GM21786 (cell line): Measurements from ENCODE around the gene DEPP1.

Experiments
- ATAC-seq: cut with Tn5 transposase; IDR thresholded peaks from one replicate; pipeline ENCODE4 v1.9.1; 2021; ENCODE audit not compliant: unreplicated experiment

The DEPP1 gene

GRCh38 chr10:44955413-44956070, 23.1 kb downstream of the DEPP1 start:
- ATAC-seq: no peak

GRCh38 chr10:44954962-44955361, 23.6 kb downstream of the DEPP1 start:
- ATAC-seq: no peak

- no peak for ATAC-seq
Measured at GRCh38 chr10:44954042-44954441, 24.6 kb downstream of the DEPP1 start.

- ATAC-seq: no peak
Measured at GRCh38 chr10:44952779-44953231, 25.8 kb downstream of the DEPP1 start.

GRCh38 chr10:44951576-44952226, 26.9 kb downstream of the DEPP1 start:
- ATAC-seq: no peak

GRCh38 chr10:44950326-44951225, 28.0 kb downstream of the DEPP1 start:
- ATAC-seq: no peak

GRCh38 chr10:44949915-44950314, 28.7 kb downstream of the DEPP1 start:
- ATAC-seq: no peak

- ATAC-seq: no peak
Measured at GRCh38 chr10:44949127-44949802, 29.3 kb downstream of the DEPP1 start.

- ATAC-seq: no peak
Measured at GRCh38 chr10:44948642-44949041, 30.0 kb downstream of the DEPP1 start.

- peak; percentile 60 for ATAC-seq
Measured at GRCh38 chr10:44947371-44948152, 31.0 kb downstream of the DEPP1 start.

GRCh38 chr10:44946205-44946604, 32.4 kb downstream of the DEPP1 start:
- peak; percentile 59 for ATAC-seq

- no peak for ATAC-seq
Measured at GRCh38 chr10:44944354-44944753, 34.3 kb downstream of the DEPP1 start.

- no peak for ATAC-seq
Measured at GRCh38 chr10:44939691-44940401, 38.8 kb downstream of the DEPP1 start.

GRCh38 chr10:44938956-44939355, 39.7 kb downstream of the DEPP1 start:
- ATAC-seq: no peak

GRCh38 chr10:44937196-44938005, 41.2 kb downstream of the DEPP1 start:
- ATAC-seq: no peak

- no peak for ATAC-seq
Measured at GRCh38 chr10:44936314-44936975, 42.2 kb downstream of the DEPP1 start.

GRCh38 chr10:44935966-44936295, 42.7 kb downstream of the DEPP1 start:
- no peak for ATAC-seq

GRCh38 chr10:44935201-44935965, 43.2 kb downstream of the DEPP1 start:
- ATAC-seq: no peak
